Stimulated activated CD4-positive, alpha-beta T cell treated with anti-CD3 and anti-CD28 coated beads, Interleukin-1b, Interleukin-23, amount 100 ng/mL, for 24 hours (primary cell): ENCODE measurements around the gene ANKHD1.

Source experiments
- DNase-seq, 4 experiments: peaks; one replicate each; pipeline ENCODE4 v3.0.0-alpha.2; 2020; ENCODE audit warnings: low read depth in 4 of 4, low spot score in 1 of 4

ANKHD1 gene

GRCh38 chr5:140509898-140510297 lies 108.3 kb downstream of the ANKHD1 start:
- DNase-seq, result no peak

- DNase-seq, result no peak
Measured at GRCh38 chr5:140513124-140513523, 111.5 kb downstream of the ANKHD1 start.

DNA sequence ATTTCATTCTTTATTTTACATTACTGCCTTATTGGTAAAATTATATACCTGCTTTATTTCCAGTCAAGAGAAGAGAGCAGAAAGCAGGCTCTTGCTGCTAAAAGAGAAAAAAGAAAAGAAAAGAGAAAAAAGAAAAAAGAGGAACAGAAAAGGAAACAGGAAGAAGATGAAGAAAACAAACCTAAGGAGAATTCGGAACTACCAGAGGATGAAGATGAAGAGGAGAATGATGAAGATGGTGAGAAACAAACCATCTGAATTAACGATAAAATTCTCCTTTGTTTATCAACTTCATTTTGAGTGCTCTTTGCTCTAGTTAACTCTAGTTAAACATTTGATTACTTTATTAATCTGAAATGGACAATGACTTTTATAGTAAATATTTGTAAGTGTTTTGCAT lies 122.4 kb downstream of the ANKHD1 start:
- DNase-seq, result no peak

GRCh38 chr5:140540227-140540626 lies 138.6 kb downstream of the ANKHD1 start:
- no peak for DNase-seq

DNA sequence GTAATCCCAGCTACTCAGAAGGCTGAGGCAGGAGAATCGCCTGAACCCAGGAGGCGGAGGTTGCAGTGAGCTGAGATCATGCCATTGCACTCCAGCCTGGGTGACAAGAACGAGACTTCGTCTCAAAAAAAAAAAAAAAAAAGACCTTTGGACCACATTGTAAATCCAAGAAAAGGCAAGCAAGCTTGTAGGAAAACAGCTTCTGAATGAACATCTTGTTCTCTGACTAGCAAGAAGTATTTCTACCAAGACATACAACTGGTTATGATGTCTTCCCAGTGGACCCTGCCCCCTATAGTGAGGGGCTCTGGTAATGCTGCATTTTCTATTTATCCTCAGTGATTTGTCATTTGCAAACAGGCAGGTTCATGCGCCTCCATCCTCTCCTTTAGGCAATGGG lies 141.3 kb downstream of the ANKHD1 start:
- DNase-seq, result no peak

GRCh38 chr5:140544986-140545385 lies 143.4 kb downstream of the ANKHD1 start:
- DNase-seq, result no peak

DNA sequence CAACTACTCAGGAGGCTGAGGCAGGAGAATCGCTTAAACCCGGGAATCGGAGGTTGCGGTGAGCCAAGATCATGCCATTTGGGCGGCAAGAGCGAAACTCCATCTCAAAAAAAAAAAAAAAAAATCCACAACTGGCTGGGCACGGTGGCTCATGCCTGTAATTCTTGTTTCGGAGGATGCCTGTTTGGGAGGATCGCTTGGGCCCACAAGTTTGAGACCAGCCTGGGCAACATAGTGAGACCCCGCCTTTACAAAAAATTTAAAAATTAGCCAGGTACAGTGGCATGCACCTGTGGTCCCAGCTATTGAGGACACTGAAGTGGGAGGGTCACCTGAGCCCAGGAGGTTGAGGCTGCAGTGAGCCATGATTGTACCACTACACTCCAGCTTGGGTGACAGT lies 144.0 kb downstream of the ANKHD1 start:
- DNase-seq, result no peak

GRCh38 chr5:140546851-140547507 lies 145.3 kb downstream of the ANKHD1 start:
- no peak for DNase-seq

- peak; percentile 60 to 80 (median 76) for DNase-seq
Measured at GRCh38 chr5:140547508-140548299, 146.1 kb downstream of the ANKHD1 start, which contains the start of gene EIF4EBP3. Gene EIF4EBP3, plus strand, starts transcription at chr5:140547662. Its CDS starts 76 bp downstream, at chr5:140547738.

- DNase-seq, result no peak
Measured at GRCh38 chr5:140548300-140548688, 146.7 kb downstream of the ANKHD1 start.

DNA sequence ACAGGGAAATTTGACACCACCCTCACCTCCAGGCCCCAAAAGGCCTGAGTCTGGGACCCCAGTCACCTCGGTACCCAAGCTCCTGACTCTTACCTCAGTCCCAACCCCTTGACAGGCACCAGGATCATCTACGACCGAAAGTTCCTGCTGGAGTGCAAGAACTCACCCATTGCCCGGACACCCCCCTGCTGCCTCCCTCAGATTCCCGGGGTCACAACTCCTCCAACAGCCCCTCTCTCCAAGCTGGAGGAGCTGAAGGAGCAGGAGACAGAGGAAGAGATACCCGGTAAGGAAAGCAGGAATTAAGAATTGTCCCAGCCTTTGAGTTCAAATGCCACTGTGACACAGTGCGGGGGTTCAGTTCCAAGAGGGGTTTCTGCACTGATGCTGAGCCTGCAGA lies 147.2 kb downstream of the ANKHD1 start:
- DNase-seq, result no peak

- DNase-seq, result no peak
Measured at GRCh38 chr5:140549237-140550144, 147.9 kb downstream of the ANKHD1 start.

GRCh38 chr5:140550147-140551079 lies 148.8 kb downstream of the ANKHD1 start:
- DNase-seq, result no peak

GRCh38 chr5:140551872-140552271 lies 150.2 kb downstream of the ANKHD1 start:
- DNase-seq, result no peak

DNA sequence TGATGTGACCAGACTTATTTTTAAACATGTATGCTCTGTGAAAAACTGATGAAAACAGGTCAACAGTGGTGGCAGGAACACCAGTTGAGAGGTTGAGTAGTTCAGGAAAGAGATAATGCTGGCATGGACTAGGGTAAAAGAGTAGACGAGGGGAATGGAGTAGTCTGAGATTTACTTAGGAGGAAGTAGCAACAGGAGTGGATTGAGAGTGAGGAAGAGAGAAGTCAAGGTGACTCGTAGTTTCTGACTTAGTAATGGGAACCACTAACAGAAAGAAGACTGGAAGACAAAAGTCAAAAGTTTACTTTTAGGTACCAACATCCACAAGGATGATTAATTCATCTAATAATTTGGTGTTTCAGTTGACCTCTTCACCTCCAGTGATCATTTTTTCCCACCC lies 152.0 kb downstream of the ANKHD1 start:
- DNase-seq, result no peak

DNA sequence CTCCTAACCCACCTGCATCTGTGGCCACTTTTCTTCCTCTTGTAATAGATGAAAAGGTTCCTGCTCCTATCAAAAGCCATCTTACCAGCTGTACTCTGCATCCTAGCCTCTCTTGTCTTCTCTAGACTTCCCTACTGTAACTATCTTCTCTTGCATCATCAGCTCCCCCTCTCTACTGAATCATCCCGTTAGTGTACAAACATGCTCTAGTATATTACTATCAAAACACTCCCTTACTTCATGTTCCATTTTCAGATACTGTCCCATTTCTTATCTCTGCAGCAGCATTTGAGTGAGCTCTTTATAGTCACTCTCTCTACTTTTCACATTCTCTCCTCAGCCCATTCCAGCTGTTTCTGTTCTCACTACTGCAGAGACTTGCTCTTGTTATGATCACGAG lies 152.8 kb downstream of the ANKHD1 start:
- no peak for DNase-seq

- DNase-seq, result no peak
Measured at GRCh38 chr5:140555747-140556312, 154.2 kb downstream of the ANKHD1 start.

DNA sequence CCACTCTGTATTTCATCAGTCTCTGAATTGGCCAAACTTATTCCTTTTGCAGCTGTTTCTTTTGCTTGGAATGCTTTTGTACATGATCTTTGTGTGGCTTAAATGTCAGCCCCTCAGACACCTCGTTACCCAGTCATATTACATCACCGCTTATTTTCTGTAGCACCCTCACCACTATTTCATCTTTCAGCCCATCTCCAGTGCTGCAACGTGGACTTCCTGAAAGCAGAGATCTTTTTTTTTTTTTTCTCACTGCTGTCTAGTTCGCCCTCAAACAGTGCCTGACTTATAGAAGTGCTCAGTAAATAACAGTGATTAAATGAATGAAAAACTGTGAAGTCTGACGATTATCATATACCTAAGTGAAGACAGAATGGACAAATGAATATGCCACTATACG lies 154.8 kb downstream of the ANKHD1 start:
- DNase-seq, result no peak

GRCh38 chr5:140557136-140557805 lies 155.6 kb downstream of the ANKHD1 start, which contains the start of gene SRA1:
Gene SRA1, minus strand, starts transcription at chr5:140557473. Its CDS starts 21 bp downstream, at chr5:140557452.
- peak; percentile 59 to 81 (median 76) for DNase-seq
